Stimulated activated effector memory CD8-positive, alpha-beta T cell treated with anti-CD3 and anti-CD28 coated beads, Interleukin-12 subunit alpha, Interleukin-12 subunit beta, amount 100 ng/mL, for 72 hours (primary cell): ENCODE results near the gene SLC23A2.

Source experiments
- ATAC-seq: fragments of 150-1000 bp; cut with Tn5 transposase; 2 replicates; pipeline ENCODE4 v1.10.0; 2021
- DNase-seq, 2 donors: peaks; one replicate each; pipeline ENCODE4 v3.0.0; 2021 to 2022; ENCODE audit warnings: low spot score in 2 of 2
- H3K27ac Mint-ChIP-seq: one replicate; pipeline ENCODE4 v1.8.0; 2022; ENCODE audit warnings: mild to moderate bottlenecking, mixed read lengths
- H3K36me3 Mint-ChIP-seq: one replicate; pipeline ENCODE4 v1.8.0; 2022; ENCODE audit warnings: mild to moderate bottlenecking, mixed read lengths
- H3K4me1 Mint-ChIP-seq: one replicate; pipeline ENCODE4 v1.8.0; 2022; ENCODE audit warnings: mixed read lengths
- H3K4me3 Mint-ChIP-seq: one replicate; pipeline ENCODE4 v1.8.0; 2022; ENCODE audit warnings: mild to moderate bottlenecking, mixed read lengths
- H3K9me3 Mint-ChIP-seq: one replicate; pipeline ENCODE4 v1.8.0; 2022; ENCODE audit warnings: mixed read lengths

Gene SLC23A2

DNA sequence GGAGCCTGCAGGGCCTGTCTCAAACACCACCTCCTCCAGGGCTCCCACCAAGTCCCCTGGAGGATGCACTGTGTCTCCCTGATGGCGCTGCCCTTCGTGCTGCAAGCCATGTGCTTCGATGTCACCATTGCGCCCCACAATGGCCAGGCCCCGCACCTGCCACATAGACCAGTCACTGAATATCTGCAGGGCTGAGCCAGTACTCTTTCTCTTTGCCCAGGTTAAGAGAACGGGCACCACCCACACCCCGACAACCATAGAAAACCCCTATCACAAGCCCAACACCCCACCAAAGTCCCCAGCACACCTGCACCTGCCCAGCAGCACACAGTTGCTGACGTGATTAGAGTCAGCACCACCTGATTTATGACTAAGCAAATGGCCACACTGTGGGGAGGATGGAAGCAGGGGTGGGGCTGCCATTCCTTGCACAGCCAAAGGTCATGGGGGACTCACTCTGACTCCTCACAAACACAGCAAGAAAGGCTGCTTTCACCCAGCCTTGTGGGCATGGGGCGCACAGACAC lies 104.3 kb downstream of the SLC23A2 start:
- Mint-ChIP-seq H3K36me3 (peaks cover 24% of the 10 kb centered on the region), H3K4me3 (no peak overlapping the region), H3K9me3 (no peaks in the 10 kb centered on the region), H3K27ac (peak overlapping the region; percentile 80), H3K4me1 (peaks cover 44% of the 10 kb centered on the region)
- DNase-seq (no peak), ATAC-seq (peak; percentile 63)

- H3K9me3 Mint-ChIP-seq, result no peaks in the 10 kb centered on the region
- peak overlapping the region; percentile 80 for H3K27ac Mint-ChIP-seq
- ATAC-seq, result no peak
- H3K4me1 Mint-ChIP-seq, result peaks cover 44% of the 10 kb centered on the region
- peaks cover 20% of the 10 kb centered on the region for H3K36me3 Mint-ChIP-seq
- no peak overlapping the region for H3K4me3 Mint-ChIP-seq
- no peak for DNase-seq
Observed at GRCh38 chr20:4896119-4896702, 105.1 kb downstream of the SLC23A2 start.

DNA sequence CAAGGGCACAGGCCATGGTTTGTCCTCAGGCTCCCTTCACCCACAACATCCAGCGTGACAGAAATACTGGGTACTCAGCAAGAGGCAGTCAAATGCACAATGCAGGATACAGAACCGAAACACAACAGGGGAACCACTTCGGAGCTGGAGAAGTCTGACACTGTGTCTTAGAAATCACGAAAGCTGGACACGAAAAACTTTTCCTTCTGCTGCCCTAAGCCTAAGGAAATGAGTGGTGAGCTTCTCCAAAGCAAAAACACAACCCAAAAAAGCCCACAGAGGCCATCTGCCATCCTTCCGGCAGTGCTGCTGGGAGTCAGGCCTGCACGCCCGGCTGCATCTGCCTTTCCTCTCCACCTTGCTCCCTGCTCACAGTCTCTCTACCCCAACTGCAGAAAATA lies 106.3 kb downstream of the SLC23A2 start:
- peaks cover 44% of the 10 kb centered on the region for H3K4me1 Mint-ChIP-seq

DNA sequence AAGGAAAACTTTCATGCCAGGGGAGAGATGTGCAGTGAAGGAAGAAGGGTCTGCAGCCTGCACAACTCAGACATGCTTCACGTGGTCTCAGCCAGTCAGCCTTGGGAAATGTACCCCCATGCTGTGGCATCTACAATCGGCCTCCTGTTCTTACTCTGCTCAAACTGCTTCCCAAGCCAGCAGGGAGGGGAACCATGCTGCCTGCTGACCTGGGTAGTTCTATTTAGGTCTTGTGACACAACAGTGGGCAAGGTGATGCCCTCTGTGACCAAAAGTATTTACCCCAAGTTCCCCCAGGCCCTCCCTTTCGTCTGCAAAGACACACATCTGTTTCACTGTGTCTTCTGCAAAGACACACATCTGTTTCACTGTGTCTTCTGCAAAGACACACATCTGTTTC lies 106.9 kb downstream of the SLC23A2 start:
- peaks cover 44% of the 10 kb centered on the region for H3K4me1 Mint-ChIP-seq
- no peak overlapping the region for H3K4me3 Mint-ChIP-seq
- H3K9me3 Mint-ChIP-seq, result no peaks in the 10 kb centered on the region
- H3K36me3 Mint-ChIP-seq, result peaks cover 13% of the 10 kb centered on the region
- ATAC-seq (no peak), DNase-seq (no peak)
- H3K27ac Mint-ChIP-seq, result peak overlapping the region; percentile 86

More for the DNA sequence above, 106.3 kb downstream of the SLC23A2 start:
- Mint-ChIP-seq H3K36me3 (peaks cover 13% of the 10 kb centered on the region), H3K27ac (peak overlapping the region; percentile 86), H3K4me3 (no peak overlapping the region), H3K9me3 (no peaks in the 10 kb centered on the region)
- no peak for ATAC-seq
- DNase-seq, result no peak

DNA sequence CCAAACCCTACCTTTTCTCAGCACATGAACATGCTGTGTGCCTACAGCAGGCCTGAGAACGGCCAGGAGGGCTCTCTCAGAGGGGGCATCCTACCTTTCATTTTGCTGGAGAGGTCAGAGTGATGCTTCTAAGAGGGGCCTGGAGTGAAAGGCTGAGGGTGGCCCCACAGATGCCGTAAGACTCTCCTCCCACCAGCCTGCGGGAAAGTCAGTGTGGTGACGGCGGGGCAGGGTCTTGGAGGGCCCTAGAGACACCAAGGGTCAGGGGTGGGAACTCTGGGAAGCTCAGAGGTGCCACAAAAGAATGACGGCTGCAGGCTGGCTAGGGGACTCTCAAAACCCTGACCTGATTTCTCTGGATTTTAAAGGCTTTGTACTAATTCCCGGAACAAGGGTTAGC lies 107.6 kb downstream of the SLC23A2 start:
- Mint-ChIP-seq H3K4me1 (peaks cover 40% of the 10 kb centered on the region), H3K4me3 (no peak overlapping the region), H3K36me3 (peaks cover 12% of the 10 kb centered on the region), H3K9me3 (no peaks in the 10 kb centered on the region), H3K27ac (peak overlapping the region; percentile 86)
- no peak for DNase-seq
- no peak for ATAC-seq

- no peak overlapping the region for H3K27ac Mint-ChIP-seq
- ATAC-seq (no peak), DNase-seq (no peak)
- peaks cover 6% of the 10 kb centered on the region for H3K36me3 Mint-ChIP-seq
- no peak overlapping the region for H3K4me3 Mint-ChIP-seq
- H3K9me3 Mint-ChIP-seq, result no peaks in the 10 kb centered on the region
- H3K4me1 Mint-ChIP-seq, result peaks cover 28% of the 10 kb centered on the region
Observed at GRCh38 chr20:4891997-4892396, 109.3 kb downstream of the SLC23A2 start.

DNA sequence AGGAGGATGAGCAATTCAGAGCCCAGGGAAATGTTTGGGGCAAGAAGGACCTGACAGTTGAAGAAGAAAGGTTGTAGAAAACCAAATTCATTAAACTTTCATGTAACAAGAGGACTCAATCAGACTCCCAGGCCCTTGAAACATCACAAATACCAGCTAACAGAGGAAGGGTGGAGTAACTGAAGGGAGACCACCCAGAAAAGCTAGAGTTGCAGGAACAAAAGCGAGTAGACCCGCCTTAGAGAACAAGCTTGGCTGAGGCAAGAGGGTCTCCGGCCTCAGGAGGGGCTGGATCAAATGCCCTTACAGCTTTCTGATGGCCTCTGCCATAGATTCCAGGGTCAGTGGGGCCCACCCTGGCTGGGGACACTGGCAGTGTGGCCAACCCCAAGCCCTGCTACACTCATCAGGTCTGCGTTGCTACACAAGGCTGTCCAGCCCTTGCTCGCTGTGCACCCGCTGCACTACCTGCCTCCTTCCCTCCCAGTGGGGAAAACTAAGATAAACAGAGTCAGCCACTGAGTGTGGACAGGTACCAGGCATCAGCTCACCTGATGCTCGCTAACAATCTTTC lies 110.0 kb downstream of the SLC23A2 start:
- Mint-ChIP-seq H3K36me3 (peaks cover 6% of the 10 kb centered on the region), H3K4me3 (no peak overlapping the region), H3K4me1 (peaks cover 24% of the 10 kb centered on the region), H3K27ac (peak overlapping the region; percentile 39), H3K9me3 (no peaks in the 10 kb centered on the region)
- ATAC-seq (no peak), DNase-seq (no peak)

GRCh38 chr20:4889446-4889845 lies 111.9 kb downstream of the SLC23A2 start:
- no peaks in the 10 kb centered on the region for H3K9me3 Mint-ChIP-seq
- H3K36me3 Mint-ChIP-seq, result peaks cover 10% of the 10 kb centered on the region
- H3K4me1 Mint-ChIP-seq, result peaks cover 9% of the 10 kb centered on the region
- DNase-seq (no peak), ATAC-seq (no peak)
- H3K4me3 Mint-ChIP-seq, result no peak overlapping the region
- H3K27ac Mint-ChIP-seq, result no peak overlapping the region

GRCh38 chr20:4887586-4887985 lies 113.7 kb downstream of the SLC23A2 start:
- H3K36me3 Mint-ChIP-seq, result peaks cover 10% of the 10 kb centered on the region

DNA sequence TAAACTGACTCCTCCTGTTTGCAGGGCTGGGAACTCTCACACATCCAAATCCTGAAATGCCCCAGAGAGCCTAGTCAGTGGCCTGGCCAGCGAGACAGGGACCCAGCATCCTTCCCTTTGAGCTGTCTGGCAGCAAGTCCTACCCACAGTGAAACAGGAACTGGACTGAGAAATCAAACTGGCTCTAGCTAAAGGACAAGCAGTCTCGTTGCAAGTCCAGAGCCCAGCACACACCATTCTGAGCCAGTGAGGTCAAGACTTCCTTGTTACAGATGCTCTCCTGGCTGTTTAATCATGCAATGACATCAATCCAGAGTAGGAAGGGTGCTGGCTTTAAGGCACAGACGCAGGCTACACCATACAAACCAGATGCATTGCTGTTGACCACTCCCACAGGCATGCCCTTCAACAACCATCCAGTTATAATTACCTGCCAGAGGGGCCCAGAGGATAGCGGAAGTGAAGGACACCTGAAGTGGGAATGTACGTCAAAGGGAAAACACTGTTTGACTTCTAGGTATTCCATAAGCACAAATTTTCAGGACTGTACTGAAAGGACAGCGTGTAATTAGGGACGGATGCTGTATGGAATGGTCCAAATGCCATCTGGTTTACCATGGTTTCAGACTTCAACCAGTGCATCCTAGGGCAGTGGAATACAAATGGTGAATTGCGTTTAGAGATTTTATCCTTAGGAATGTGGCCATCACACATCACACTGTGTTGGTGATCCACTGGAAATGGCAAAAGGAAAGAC lies 114.4 kb downstream of the SLC23A2 start:
- Mint-ChIP-seq H3K4me1 (no peaks in the 10 kb centered on the region), H3K27ac (no peak overlapping the region), H3K36me3 (peaks cover 10% of the 10 kb centered on the region), H3K4me3 (no peak overlapping the region), H3K9me3 (no peaks in the 10 kb centered on the region)
- ATAC-seq (no peak), DNase-seq (no peak)

More at GRCh38 chr20:4887586-4887985, 113.7 kb downstream of the SLC23A2 start:
- H3K4me3 Mint-ChIP-seq, result no peak overlapping the region
- ATAC-seq (no peak), DNase-seq (no peak)
- H3K4me1 Mint-ChIP-seq, result no peaks in the 10 kb centered on the region
- H3K9me3 Mint-ChIP-seq, result no peaks in the 10 kb centered on the region
- H3K27ac Mint-ChIP-seq, result no peak overlapping the region

DNA sequence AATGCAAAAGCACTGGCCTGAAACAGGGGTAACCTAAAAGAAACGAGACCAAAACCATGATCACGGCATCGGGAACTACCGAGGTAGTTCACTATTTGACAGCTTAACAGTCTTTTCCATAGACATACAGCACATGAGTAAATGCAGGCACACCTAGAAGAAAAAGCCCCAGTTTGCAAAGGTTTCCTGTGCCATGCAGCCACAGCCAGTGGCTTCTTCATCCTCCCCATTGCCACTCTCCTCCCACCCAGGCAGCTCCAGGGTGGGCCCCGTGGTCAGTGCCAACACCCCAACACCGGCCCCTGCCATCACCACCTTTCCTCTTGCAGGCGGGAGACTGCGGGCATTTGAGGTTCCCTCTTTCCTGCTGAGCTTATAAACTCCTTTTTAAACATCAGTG lies 115.4 kb downstream of the SLC23A2 start:
- H3K4me3 Mint-ChIP-seq, result no peak overlapping the region
- DNase-seq, result no peak
- H3K9me3 Mint-ChIP-seq, result no peaks in the 10 kb centered on the region
- no peak for ATAC-seq
- peaks cover 2% of the 10 kb centered on the region for H3K4me1 Mint-ChIP-seq
- H3K36me3 Mint-ChIP-seq, result peaks cover 17% of the 10 kb centered on the region
- H3K27ac Mint-ChIP-seq, result no peak overlapping the region

- Mint-ChIP-seq H3K27ac (peak overlapping the region; percentile 50), H3K4me1 (peaks cover 10% of the 10 kb centered on the region), H3K9me3 (no peaks in the 10 kb centered on the region), H3K36me3 (peaks cover 34% of the 10 kb centered on the region), H3K4me3 (no peak overlapping the region)
- DNase-seq, result no peak
- no peak for ATAC-seq
Observed at GRCh38 chr20:4883546-4883945, 117.8 kb downstream of the SLC23A2 start.

GRCh38 chr20:4883051-4883450 lies 118.3 kb downstream of the SLC23A2 start:
- no peak for DNase-seq
- Mint-ChIP-seq H3K36me3 (peaks cover 36% of the 10 kb centered on the region), H3K27ac (no peak overlapping the region), H3K4me3 (no peak overlapping the region), H3K9me3 (no peaks in the 10 kb centered on the region), H3K4me1 (peaks cover 10% of the 10 kb centered on the region)
- ATAC-seq, result no peak

DNA sequence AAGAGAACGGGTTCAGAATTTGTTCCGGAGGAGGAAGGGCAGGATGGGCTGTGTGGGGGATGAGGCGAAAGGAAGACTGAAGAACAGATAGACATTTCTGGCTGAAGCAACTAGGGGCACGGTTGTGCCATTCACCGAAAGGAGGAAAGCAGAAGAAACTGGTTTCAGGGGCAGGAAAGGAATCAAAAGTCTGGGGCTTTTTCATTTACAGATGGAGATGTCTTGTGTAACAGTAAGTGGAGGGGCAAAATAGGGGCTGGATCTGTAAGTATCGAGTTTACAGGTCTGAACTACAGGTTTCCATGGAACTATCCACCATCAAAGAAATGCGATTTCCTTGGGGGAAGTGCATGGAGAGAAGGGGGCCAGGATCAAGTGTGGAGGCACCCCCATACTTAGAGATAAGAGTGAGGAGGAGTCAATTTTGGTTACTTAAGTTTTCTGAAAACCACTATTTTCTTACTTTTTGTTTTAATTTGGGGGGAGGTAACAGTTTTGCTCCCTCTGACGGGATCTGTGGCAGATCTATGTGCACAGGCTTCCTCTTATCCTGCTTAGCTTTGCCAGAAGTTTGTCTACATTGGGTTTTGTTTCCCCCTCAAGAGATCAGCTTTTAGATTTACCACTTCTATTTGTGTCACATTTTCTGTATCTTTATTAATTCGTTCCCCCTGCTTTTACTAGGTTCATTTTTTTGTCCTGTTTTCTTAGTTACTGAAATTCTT lies 120.1 kb downstream of the SLC23A2 start:
- H3K36me3 Mint-ChIP-seq, result peaks cover 36% of the 10 kb centered on the region
- no peak overlapping the region for H3K4me3 Mint-ChIP-seq
- DNase-seq (no peak), ATAC-seq (no peak)
- H3K27ac Mint-ChIP-seq, result peak overlapping the region; percentile 84
- H3K9me3 Mint-ChIP-seq, result no peaks in the 10 kb centered on the region
- H3K4me1 Mint-ChIP-seq, result peaks cover 10% of the 10 kb centered on the region

GRCh38 chr20:4880051-4880450 lies 121.3 kb downstream of the SLC23A2 start:
- ATAC-seq (no peak), DNase-seq (no peak)
- Mint-ChIP-seq H3K36me3 (peaks cover 35% of the 10 kb centered on the region), H3K9me3 (no peaks in the 10 kb centered on the region), H3K4me3 (no peak overlapping the region), H3K4me1 (peaks cover 10% of the 10 kb centered on the region), H3K27ac (peak overlapping the region; percentile 84)
